ENCODE results near the gene OXCT1. TPM values are rescaled to one million over a fixed set of nuclear protein-coding genes. Genes with fewer than 3 reads are reported as not detected.
"Not testable (repeated sequence)": the region's sequence is repeated elsewhere in the genome, so short reads cannot be mapped to it uniquely, and the experiment has no call there.

OXCT1 gene
- total RNA-seq, 1 donor from 2014 or later = 44.6 TPM

GRCh38 chr5:41738710-41739354 is 131.4 kb downstream of the OXCT1 start:
- no peak overlapping the region for H3K27ac Mint-ChIP-seq (ENCODE audit: unreplicated experiment)
- H3K4me3 Mint-ChIP-seq (ENCODE audit: unreplicated experiment) = no peak overlapping the region
- no peaks in the 10 kb centered on the region for H3K9me3 Mint-ChIP-seq (ENCODE audit: low read depth)
- H3K36me3 Mint-ChIP-seq (ENCODE audit: low read depth) = peaks cover 29% of the 10 kb centered on the region
- H3K4me1 Mint-ChIP-seq (ENCODE audit: low read depth) = peaks cover 7% of the 10 kb centered on the region
- TF ChIP-seq CTCF (IDR thresholded peaks at IDR 0.05) = no peak
- H3K27me3 Mint-ChIP-seq (ENCODE audit: low read depth) = no peaks in the 10 kb centered on the region
- DNase-seq (ENCODE audit: low spot score) = no peak

- H3K36me3 Mint-ChIP-seq (ENCODE audit: low read depth) = peaks cover 25% of the 10 kb centered on the region
- no peak overlapping the region for H3K4me3 Mint-ChIP-seq (ENCODE audit: unreplicated experiment)
- H3K4me1 Mint-ChIP-seq (ENCODE audit: low read depth) = peaks cover 7% of the 10 kb centered on the region
- peak overlapping the region; percentile 42 for H3K27ac Mint-ChIP-seq (ENCODE audit: unreplicated experiment)
- H3K27me3 Mint-ChIP-seq (ENCODE audit: low read depth) = no peaks in the 10 kb centered on the region
- no peaks in the 10 kb centered on the region for H3K9me3 Mint-ChIP-seq (ENCODE audit: low read depth)
- TF ChIP-seq CTCF (IDR thresholded peaks at IDR 0.05) = no peak
- DNase-seq (ENCODE audit: low spot score) = no peak
These were observed 133.6 kb downstream of the OXCT1 start for GRCh38 chr5:41736641-41737040.

DNA sequence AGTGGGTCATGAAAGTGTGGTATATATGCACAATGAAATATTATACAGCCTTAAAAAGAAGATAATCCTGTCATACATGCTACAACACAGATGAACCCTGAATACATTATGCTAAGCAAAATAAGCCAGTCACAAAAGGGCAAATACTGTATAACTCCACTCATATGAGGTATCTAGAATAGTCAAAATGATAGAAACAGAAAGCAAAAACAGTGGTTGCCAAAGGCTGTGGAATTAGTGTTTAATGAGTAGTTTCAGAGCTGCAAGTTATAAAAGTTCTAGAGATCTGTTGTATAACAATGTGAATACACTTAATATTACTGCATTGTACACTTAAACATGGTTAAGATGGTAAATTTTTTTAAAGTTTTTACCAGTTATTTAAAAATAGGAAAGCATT is 135.0 kb downstream of the OXCT1 start:
- no peaks in the 10 kb centered on the region for H3K27me3 Mint-ChIP-seq (ENCODE audit: low read depth)
- DNase-seq (ENCODE audit: low spot score) = no peak
- H3K4me3 Mint-ChIP-seq (ENCODE audit: unreplicated experiment) = no peak overlapping the region
- no peaks in the 10 kb centered on the region for H3K9me3 Mint-ChIP-seq (ENCODE audit: low read depth)
- TF ChIP-seq CTCF (IDR thresholded peaks at IDR 0.05) = no peak
- no peak overlapping the region for H3K27ac Mint-ChIP-seq (ENCODE audit: unreplicated experiment)
- H3K36me3 Mint-ChIP-seq (ENCODE audit: low read depth) = peaks cover 27% of the 10 kb centered on the region
- H3K4me1 Mint-ChIP-seq (ENCODE audit: low read depth) = peaks cover 7% of the 10 kb centered on the region

DNA sequence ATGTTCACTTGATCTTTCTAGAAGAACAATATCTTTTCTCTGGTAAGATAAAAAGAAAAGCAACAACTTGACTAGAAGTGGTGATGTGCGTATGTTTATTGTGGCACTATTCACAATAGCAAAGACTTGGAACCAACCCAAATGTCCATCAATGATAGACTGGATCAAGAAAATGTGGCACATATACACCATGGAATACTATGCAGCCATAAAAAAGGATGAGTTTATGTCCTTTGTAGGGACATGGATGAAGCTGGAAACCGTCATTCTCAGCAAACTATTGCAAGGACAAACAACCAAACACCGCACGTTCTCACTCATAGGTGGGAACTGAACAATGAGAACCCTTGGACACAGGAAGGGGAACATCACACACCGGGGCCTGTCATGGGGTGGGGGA is 140.8 kb downstream of the OXCT1 start:
- not testable (repeated sequence) for H3K9me3 Mint-ChIP-seq (ENCODE audit: low read depth); H3K4me1 Mint-ChIP-seq (ENCODE audit: low read depth); H3K27me3 Mint-ChIP-seq (ENCODE audit: low read depth); H3K27ac Mint-ChIP-seq (ENCODE audit: unreplicated experiment); DNase-seq (ENCODE audit: low spot score); H3K4me3 Mint-ChIP-seq (ENCODE audit: unreplicated experiment); H3K36me3 Mint-ChIP-seq (ENCODE audit: low read depth)

DNA sequence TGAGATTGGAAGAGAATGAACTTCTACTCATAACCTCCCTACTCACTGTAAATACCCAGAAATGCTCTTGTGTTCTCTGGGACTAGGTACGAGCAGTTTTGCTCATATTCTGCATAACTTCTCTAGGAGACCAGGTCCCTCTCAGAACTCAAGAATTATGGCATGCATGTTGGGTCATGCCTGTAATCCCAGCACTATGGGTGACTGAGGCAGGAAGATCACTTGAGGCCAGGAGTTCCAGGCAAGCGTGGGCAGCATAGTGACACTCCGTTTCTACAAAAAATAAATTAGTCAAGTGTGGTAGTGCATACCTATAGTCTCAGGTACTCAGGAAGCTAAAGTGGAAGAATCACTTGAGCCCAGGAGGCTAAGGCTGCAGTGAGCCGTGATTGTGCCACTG is 141.9 kb downstream of the OXCT1 start:
- TF ChIP-seq CTCF (IDR thresholded peaks at IDR 0.05) = no peak
- no peaks in the 10 kb centered on the region for H3K9me3 Mint-ChIP-seq (ENCODE audit: low read depth)
- DNase-seq (ENCODE audit: low spot score) = no peak
- H3K4me3 Mint-ChIP-seq (ENCODE audit: unreplicated experiment) = no peak overlapping the region
- no peak overlapping the region for H3K27ac Mint-ChIP-seq (ENCODE audit: unreplicated experiment)
- H3K4me1 Mint-ChIP-seq (ENCODE audit: low read depth) = no peaks in the 10 kb centered on the region
- H3K27me3 Mint-ChIP-seq (ENCODE audit: low read depth) = no peaks in the 10 kb centered on the region
- H3K36me3 Mint-ChIP-seq (ENCODE audit: low read depth) = peaks cover 5% of the 10 kb centered on the region

DNA sequence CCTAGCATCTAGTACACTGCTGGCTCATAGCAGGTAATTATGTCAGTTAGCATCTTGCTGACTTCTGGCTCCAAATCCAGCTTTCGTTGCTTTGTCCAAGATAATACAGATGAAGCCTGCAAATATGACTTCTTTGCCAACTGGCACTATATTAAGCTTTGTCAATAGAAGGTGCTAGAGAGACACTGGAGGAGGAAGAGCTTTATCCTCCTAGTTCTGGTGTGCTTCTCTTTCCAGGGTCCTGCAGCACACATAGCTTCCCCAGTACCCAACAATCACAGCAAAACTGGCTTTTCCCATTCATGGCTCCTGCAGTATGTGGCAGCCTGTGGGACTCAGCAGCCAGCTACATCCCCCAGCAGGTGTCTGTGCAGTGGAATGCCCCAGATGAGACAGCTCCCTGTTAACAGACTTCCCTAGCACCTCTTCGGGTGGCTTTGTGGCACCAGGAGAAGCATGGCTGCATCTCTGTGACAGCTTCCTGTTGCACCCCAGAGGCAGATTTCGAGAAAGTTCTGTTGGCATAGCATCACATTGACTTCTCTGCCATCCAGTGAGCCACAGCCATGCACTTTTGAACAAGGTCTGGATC is 147.8 kb downstream of the OXCT1 start:
- TF ChIP-seq CTCF (IDR thresholded peaks at IDR 0.05) = peak; percentile 60
- no peaks in the 10 kb centered on the region for H3K36me3 Mint-ChIP-seq (ENCODE audit: low read depth)
- no peak overlapping the region for H3K27ac Mint-ChIP-seq (ENCODE audit: unreplicated experiment)
- no peak for DNase-seq (ENCODE audit: low spot score)
- peaks cover 13% of the 10 kb centered on the region for H3K4me1 Mint-ChIP-seq (ENCODE audit: low read depth)
- H3K9me3 Mint-ChIP-seq (ENCODE audit: low read depth) = no peaks in the 10 kb centered on the region
- H3K27me3 Mint-ChIP-seq (ENCODE audit: low read depth) = no peaks in the 10 kb centered on the region
- no peak overlapping the region for H3K4me3 Mint-ChIP-seq (ENCODE audit: unreplicated experiment)

All from chondrocyte (in vitro differentiated cells).